CD4-positive, alpha-beta T cell treated with Interleukin-4 for 4 hours (primary cell): ENCODE measurements around the gene SPRN.
"Not testable (repeated sequence)": the region's sequence is repeated elsewhere in the genome, so short reads cannot be mapped to it uniquely, and the experiment has no call there.

Experiments used
- DNase-seq: peaks from one replicate; pipeline ENCODE4 v3.0.0-alpha.2; 2020

Gene SPRN, protein sequence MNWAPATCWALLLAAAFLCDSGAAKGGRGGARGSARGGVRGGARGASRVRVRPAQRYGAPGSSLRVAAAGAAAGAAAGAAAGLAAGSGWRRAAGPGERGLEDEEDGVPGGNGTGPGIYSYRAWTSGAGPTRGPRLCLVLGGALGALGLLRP

DNA sequence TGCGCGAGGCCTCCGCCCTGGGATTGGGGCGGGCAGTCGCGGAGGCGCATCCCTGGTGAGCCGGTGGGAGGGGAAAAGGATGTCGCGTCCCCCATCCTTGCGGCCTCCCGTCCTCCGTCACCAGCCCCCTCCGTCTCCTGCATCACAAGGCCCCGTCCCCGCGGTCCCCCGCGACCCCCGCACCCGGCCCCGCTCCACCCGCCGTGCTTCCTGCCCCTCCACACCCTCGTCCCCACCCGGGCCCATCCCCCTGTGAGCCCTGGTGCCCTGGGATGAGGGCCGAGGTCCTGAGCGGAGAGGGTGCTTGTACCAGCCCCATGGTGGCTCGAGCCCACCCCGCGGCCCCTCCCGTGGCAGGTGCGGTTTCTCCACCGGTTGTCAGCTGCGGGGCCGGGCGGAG, at the start of gene SPRN:
TSS of gene SPRN (minus strand) at position 25 of the 400 bp plus-strand sequence. CDS start 944 bp downstream, outside the sequence.
- DNase-seq: not testable (repeated sequence)

DNA sequence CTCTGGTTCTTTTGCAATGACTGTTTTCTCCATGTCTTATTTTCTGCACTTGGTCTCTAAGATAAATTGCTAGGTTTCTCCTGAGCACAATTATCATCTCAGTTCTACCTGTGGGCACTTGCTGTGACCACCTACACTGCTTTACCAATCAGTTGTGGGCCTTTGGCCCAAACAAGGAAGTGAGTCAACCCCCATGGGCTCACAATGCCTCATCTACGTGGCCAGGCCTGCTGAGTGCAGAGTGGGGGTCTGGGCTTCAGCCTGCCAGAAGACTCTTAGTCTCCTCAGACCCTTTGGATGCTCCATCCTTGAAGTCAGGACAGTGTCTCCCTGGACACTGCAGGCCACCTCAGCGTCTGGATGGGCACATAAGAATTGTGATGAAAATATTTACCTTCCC, 49.6 kb upstream of the SPRN start:
- DNase-seq: no peak

DNA sequence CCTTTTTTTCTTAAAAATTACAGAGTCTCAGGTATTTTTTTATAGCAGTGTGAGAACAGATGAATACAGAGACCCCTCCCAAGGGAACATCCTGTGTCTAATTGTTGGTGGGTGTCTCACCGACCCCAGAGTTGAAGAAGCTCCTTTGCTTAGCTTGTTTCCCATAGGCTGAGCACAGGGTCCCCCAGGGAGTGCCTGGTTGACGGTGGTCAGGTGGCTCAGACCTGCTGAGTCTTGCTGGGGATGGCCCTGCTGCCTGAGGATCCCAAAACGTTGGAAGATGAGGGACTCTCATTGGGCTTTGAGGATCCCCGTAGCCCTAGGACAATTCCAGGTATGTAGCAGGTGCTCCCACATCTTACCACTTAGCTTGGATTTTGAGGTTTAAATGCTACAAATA, 48.8 kb upstream of the SPRN start:
- DNase-seq: no peak

DNA sequence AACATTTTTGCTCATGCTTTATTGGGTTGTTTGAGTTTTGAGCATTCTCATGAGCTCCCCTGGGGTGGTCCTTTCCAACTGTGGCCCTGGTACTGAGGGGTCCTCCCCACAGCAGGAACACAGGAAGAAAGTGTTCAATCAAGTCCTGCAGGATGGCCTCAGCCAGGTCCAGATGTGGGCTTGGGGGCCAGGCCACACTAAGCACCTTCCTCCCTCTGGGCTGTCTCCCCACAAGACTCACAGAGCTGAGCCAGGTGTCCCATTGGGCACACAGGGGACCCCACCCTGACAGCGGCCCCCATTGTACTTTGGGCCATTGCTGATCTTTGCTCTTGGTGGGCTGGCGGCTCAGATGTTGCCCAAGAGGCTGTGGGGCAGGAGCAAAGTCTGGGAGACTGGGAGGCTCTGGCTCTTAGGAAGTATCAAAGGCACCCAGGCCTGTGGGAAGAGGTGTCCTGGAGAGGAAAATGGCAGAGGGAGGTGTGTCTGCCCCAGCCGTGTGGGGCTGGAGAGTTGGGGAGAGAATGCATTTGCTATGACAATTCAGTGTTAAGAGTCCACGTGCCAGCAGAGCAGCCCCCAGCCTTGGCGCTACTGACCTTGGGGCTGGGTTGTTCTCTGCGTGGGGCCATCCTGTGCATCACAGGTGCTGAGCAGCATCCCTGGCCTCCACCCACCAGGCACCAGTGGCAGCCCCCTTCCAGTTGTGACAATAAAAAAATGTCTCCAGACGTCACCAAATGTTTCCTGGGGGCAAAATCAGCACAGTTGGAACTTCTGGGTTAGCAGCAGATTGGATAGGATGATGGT, 47.1 kb upstream of the SPRN start:
- no peak for DNase-seq

DNA sequence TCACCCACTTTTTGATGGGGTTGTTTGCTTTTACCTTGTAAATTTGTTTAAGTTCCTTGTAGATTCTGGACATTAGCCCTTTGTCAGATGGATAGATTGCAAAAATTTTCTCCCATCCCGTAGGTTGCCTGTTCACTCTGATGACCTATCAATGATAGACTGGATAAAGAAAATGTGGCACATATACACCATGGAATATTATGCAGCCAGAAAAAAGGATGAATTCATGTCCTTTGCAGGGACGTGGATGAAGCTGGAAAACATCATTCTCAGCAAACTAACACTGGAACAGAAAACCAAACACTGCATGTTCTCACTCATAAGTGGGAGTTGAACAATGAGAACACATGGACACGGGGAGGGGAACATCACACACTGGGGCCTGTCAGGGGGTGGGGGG, 44.8 kb upstream of the SPRN start:
- not testable (repeated sequence) for DNase-seq

DNA sequence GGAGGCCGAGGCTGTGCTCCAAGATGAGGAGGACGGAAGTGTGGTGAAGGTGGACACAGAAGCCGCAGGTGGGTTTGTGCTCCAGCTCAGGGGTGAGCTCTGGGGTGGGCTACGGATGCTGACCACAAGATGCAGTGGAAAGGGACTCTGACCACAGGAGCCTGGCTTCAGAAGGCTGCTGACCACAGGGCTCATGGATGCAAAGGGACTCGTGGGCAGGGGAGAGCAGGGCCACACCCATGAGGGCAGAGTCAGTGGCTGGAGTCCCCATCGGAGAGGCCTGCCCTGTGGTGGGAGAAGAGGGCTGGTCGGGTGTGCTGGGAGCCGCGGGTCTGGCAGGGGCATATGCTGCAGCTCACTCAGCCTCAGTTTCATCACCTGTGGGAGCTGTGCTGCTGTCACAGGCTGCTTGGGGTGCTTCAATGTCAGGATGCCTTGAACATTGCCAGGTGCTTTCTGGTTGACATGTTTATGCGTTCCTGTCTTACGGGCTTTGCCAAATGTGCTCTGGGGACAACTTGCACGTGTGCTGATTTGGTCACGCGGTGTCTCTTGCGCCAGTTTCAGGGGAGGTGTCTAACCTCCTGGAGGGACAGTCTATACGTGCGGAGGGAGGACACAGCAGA, 43.0 kb upstream of the SPRN start:
- DNase-seq: no peak

DNA sequence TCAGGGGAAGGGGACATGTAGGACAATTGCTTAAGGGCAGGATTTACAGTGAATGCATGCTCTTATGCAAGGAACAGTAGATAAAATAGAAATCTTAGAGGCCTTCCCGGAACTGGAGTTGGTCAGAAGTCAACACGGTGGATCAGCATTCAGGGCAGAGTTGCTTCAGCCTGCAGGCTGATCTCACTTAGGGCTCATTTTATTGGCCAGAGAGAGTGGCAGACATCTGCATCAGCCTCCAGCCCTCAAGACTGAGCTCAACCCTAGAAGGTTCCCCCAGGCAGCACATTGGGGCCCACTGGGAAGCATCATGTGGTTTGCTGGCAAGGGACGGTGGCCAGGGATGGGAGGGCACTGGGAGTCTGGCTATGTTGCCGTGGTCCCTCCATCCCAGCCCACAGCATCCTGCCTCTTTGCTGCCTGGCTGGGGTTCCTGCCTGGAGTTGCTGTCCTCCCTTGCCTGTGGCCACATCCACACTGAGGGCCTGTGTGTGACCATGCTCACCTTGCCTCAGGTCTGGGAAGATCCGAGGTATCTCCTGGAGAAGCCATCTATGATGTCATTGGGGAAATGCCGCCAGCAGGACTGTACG, 42.4 kb upstream of the SPRN start:
- no peak for DNase-seq

DNA sequence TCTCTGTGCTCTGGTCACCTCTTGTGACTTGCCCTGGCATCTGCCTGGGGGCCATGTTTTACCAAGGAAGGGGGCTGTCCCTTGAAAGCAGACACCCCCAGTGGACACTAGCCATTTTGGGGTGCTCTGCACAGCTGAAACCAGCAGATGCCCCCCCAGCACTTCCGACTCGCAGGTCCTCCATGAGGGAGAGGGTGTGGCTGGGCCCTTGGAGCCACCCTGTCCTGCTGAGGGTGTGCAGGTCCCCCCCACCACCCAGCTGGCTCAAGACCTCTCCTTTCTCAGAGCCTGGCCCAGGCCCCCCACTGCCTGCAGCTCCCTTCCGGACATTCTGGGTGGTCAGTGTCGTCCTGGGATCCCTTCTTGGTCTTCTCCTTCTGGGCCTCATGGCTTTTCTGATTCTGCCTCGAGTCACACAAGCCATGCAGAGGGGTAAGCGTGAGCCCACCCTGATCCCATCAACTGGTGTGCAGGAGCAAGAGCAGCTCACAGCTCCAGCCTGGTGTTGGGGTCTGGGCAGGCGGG, 41.6 kb upstream of the SPRN start:
- DNase-seq: no peak

DNA sequence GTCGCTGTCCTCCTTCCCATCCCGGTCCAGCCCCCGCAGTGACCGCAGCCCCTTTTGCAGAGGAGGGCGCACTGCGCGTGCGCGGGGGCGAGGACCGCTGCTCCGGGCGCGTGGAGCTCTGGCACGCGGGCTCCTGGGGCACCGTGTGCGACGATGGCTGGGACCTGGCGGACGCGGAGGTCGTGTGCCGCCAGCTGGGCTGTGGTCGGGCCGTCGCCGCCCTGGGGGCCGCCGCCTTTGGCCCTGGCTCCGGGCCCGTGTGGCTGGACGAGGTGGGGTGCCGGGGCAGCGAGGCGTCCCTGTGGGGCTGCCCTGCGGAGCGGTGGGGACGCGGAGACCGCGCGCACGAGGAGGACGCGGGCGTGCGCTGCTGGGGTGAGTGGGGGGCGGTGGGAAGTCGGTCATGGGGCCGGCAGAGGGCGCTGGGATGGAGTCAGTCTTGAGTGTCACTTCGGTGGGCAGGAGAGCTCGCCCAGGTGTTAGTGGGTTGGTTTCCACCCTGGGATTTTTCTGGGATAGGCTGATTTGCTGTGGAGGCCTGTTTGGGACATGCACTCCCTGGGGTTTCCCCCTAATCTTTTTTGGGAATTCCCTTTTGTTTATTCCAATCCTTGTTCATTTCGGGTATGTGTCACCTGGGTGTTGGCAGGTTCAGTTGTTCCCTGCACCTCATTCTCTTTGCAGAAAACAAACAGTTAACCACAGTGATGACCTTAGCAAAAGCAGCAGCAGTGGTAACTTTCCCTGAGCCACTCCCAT, 40.9 kb upstream of the SPRN start:
- no peak for DNase-seq

DNA sequence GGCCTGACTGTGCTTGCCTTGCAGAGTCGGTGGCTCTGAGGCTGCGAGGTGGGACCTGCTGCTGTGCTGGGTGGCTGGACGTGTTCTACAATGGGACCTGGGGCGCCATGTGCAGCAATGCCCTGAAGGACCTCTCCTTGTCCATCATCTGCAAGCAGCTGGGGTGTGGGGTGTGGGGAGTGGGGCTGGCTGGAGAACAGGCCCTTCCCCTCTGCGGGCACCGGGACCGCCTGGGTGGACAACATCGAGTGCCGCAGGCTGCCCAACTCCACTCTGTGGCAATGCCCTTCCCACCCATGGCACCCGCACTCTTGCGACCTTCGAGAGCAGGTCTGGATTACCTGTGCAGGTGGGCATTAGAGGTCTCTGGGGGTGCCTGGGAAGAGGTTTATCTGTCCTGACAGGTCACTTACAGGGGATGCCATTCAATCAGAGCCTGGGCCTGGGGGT, 40.2 kb upstream of the SPRN start:
- no peak for DNase-seq

DNA sequence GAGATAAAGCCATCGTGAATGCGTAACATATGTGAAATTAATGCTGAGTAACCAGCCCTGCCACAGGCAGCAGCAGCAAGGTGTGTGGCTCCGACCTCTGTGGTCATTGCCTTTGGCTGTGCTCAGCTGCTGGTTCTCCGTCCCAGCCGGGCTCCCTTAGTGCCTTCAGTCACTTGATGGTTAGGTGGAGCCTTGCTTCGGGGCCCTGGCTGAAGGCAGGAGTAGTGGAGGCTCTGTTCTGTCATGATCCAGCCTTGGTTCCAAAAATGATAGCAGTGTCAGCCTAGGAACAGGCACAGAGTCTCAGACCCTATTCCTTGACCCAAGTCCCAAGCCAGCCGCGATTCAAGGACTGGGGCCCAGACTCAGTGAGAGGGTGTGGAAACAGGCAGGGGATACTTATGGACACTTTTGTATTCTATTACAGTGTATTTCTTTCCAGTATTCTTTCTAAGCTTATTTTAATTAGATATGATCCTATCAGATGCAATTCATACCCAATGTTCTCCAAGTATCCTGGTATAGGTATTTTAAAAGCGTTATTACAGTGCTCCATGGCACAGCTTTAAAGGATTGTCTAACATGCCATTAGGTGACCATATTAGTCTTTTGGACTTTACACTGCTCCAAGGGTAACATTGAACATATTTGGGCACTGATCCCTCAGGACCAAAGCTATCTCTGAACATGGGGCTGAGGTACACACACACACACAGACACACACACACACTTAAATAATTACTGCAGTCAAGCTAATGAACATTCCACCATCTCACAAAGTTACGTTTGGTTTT, 38.3 kb upstream of the SPRN start:
- no peak for DNase-seq

DNA sequence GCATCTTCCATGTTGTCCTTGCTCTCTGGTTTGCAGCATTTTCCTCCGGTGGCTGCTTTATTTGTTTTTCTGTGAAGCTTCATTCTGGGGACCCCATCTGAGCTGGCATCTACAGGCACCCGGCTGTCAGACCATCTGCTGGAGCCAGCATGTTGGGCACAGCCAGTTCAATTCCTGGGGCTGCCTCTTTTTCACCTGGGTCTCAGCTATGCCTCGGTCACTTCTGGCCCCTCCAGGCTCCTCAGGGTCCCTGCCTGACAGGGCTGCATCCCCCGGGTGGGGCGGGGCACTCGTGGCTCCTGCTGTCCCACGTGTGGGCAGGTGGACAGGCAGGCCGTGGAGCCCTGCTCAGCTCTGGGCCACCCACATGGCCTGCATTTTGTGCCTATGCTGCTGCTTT, 37.4 kb upstream of the SPRN start:
- DNase-seq: no peak

DNA sequence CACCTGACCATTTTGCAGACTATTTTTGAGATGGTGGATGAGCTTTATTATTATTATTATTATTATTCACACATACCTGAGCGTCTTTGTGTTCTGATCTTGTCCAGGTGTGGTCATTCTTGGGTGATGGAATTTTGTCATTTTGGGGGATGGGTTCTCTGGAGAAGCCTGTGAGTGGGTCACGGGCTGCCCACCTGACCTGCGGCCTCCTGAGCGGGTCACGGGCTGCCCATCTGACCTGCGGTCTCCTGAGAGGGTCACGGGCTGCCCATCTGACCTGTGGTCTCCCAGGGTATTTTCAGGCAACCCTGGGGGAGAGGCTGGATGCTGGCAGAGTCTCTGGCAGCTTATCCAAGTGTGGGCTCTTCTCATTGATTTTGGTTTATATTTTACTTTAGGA, 36.6 kb upstream of the SPRN start:
- DNase-seq: no peak

DNA sequence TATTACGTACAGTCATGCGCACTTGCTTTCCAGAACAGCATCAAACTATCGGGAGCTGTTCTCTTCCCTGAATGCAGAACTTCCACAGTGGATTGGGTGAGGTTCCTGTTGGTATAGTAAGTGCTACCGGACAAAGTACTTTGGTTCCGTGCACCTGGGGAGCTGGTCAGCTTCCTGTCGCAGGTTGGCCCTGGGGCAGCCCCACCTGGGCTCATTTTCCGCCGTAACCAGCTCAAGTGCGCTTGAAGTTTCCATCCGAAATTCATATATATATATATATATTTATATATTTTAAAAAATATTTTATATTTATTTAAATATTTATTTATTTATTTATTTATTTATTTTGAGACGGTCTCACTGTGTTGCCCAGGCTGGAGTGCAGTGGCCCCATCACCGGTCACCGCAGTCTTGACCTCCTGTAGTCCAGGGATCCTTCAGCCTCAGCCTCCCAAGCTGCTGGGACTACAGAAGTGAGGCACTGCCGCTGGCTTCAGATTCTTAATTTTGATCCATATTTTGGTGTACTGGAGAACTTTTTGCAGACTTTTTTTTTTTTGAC, 35.9 kb upstream of the SPRN start:
- DNase-seq: no peak

DNA sequence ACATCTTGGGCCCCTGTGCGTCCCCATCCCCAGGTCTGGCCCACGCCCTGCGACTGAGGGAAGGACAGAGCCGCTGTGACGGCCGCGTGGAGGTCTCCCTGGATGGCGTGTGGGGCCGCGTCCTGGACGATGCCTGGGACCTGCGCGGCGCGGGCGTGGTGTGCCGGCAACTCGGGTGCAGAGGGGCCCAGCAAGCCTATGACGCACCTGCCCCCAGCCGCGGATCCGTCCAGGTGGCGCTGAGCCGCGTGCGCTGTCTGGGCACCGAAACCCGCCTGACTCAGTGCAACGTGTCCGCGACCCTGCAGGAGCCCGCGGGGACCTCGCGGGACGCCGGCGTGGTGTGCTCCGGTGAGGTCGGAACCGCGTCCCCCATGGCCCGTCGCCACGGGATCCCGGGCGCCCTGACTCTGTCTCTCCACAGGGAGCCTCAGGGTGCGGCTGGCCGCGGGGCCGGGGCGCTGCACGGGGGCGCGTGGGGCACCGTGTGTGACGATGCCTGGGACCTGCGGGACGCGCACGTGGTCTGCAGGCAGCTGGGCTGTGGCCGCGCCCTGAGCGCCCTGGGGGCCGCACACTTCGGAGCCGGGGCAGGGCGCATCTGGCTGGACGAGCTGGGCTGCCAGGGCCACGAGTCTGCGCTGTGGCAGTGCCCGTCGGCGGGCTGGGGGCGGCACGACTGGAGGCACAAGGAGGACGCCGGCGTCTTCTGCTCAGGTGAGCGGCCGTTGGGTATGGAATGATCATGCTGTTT, 35.2 kb upstream of the SPRN start:
- no peak for DNase-seq

DNA sequence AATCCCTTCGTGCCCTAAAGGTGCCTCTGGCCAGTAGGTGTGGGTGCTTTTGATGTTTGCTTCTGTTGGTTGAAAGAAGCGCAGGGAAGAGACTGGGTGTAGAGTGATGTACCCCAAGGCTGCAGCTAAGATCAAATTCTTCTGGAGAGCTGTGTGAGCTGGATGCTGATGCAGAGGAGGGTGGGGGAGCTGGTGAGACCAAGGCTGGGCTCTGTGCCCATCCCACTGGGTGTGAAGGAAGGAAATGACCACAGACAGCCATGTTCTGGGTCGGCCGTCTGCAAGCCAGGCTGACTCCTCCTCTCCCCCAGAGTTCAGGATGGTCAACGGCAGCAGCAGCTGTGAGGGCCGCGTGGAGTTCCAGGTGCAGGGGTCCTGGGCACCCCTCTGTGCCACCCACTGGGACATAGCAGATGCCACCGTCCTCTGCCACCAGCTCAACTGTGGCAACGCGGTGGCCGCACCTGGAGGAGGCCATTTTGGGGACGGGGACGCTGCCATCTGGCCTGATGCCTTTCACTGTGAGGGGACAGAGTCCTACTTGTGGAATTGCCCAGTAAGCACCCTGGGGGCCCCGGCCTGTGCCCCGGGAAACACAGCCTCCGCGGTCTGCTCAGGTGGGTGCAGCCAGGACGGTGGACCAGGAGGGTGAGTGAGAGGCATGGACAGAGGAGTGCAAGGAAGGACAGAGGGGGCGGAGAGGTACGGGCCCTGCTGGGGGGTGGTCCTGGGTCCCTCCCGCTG, 34.5 kb upstream of the SPRN start:
- DNase-seq: no peak

DNA sequence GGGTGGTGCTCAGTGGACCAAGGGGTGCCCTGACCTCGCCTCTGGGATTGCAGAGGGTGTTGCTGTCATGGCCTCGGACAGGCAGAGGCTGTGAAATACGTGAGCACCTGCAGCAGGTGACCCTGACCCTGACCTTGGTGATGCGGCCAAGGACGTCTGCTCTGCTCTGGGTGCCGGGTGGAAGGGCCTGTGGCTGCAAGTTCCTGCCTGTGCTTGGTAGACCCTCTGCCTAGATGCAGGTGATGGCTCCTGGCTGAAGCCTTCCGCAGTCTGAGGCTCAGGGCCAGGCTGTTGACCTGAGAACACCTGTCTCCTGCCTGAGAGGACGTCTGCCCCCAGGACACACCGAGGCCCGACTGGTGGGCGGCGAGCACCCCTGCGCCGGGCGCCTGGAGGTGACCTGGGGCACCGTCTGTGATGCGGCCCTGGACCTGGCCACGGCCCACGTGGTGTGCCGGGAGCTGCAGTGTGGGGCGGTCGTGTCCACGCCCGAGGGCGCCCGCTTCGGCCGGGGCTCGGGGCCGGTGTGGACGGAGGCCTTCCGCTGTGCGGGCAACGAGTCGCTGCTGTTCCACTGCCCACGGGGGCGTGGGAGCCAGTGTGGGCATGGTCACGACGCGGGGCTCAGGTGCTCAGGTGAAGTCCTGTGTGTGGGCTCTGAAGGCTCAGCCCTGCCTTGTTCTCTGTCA, 33.7 kb upstream of the SPRN start:
- DNase-seq: no peak

DNA sequence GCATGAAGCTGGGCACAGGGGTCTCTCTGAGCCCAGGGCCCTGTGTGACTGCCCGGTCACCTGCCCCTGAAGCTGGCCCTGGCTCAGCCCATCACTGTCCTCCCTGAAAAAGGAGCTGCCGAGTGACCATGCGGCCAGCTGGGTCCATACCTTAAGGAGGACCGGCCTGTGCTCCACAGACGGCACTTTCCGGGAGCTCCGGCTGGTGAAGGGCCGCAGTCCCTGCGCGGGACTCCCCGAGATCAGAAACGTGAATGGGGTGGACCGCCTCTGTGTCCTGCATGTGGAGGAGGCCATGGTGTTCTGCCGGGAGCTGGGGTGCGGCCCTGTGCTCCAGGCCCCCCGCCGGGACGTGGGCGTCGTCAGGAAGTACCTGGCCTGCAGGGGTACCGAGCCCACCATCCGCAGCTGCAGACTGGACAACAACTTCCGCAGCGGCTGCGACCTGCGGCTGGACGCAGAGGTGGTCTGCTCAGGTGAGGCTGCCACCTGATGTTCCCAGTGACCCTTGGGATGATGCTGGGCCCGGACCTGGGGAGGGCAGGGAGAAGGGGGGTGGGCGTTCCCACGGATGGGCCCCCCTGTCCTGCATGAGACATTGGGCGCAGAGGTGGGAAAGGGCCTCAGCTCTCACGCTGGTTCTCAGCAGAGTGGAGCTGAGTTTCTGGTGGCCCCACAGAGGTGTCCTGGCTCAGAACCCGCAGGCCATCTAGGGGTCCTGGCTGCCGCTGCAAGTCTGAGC, 32.8 kb upstream of the SPRN start:
- DNase-seq: no peak
